ENCODE results near the gene PROCA1. TPM values are rescaled to one million over a fixed set of nuclear protein-coding genes. Genes with fewer than 3 reads are reported as not detected.
A peak's percentile ranks its signal among the peaks of the same experiment; 100 is the strongest.

PROCA1 gene
- total and polyA plus RNA-seq, 9 of the 15 experiments (the other 6 are each of a cell fraction or from before 2014, with no cell fraction given) = 0.78 to 16.2 (median 5.6) TPM

DNA sequence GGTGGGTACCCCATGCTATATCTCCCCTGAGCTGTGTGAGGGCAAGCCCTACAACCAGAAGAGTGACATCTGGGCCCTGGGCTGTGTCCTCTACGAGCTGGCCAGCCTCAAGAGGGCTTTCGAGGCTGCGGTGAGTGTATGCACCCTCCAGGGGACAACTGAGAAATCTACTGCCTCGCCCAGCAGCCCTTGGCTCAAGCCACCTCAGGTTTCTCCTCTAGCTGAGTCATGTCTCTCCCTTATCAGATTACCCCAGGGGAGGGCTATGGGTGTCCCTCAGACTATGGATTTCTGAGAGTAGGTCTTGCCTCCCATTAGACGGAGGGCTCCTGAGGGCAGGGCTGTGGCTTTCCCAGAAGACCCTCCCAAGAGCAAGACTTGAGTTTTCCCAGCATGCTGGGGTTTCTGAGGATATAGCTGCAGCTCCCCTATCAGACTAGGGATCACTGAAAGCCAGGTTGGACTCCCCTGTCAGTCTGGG, 23.6 kb upstream of the PROCA1 start (continued):
- TF ChIP-seq SAP30 (IDR thresholded peaks at IDR 0.05; ENCODE audit: borderline replicate concordance, insufficient read depth, low read depth, low read length, poor library complexity, severe bottlenecking) = no peak
- TF ChIP-seq THRAP3 (IDR thresholded peaks at IDR 0.05; ENCODE audit: borderline replicate concordance) = no peak
- TF ChIP-seq DMBX1 (CRISPR knock-in tag; IDR thresholded peaks at IDR 0.05; ENCODE audit: borderline replicate concordance) = no peak
- no peak for TF ChIP-seq SPI1 (IDR thresholded peaks at IDR 0.05; ENCODE audit: borderline replicate concordance, low read depth, low read length)
- peak; percentile 92 for TF ChIP-seq SMARCE1 (IDR thresholded peaks at IDR 0.05)
- no peak for TF ChIP-seq NCOA4 (IDR thresholded peaks at IDR 0.05; ENCODE audit: partially characterized antibody)
- TF ChIP-seq TCFL5 (CRISPR knock-in tag; conservative IDR thresholded peaks at IDR 0.05) = no peak
- TF ChIP-seq, protein P1, sequence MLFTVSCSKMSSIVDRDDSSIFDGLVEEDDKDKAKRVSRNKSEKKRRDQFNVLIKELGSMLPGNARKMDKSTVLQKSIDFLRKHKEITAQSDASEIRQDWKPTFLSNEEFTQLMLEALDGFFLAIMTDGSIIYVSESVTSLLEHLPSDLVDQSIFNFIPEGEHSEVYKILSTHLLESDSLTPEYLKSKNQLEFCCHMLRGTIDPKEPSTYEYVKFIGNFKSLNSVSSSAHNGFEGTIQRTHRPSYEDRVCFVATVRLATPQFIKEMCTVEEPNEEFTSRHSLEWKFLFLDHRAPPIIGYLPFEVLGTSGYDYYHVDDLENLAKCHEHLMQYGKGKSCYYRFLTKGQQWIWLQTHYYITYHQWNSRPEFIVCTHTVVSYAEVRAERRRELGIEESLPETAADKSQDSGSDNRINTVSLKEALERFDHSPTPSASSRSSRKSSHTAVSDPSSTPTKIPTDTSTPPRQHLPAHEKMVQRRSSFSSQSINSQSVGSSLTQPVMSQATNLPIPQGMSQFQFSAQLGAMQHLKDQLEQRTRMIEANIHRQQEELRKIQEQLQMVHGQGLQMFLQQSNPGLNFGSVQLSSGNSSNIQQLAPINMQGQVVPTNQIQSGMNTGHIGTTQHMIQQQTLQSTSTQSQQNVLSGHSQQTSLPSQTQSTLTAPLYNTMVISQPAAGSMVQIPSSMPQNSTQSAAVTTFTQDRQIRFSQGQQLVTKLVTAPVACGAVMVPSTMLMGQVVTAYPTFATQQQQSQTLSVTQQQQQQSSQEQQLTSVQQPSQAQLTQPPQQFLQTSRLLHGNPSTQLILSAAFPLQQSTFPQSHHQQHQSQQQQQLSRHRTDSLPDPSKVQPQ (CRISPR knock-in tag; IDR thresholded peaks at IDR 0.05; ENCODE audit: borderline replicate concordance) = no peak
- TF ChIP-seq ZFP36 (IDR thresholded peaks at IDR 0.05; ENCODE audit: low read depth, low read length, partially characterized antibody) = peak; percentile 76
- TF ChIP-seq ZKSCAN3 (CRISPR knock-in tag; IDR thresholded peaks at IDR 0.05) = no peak
- 0 out of 2 replicates have a peak, but pooled peaks have one; percentile 42 for TF ChIP-seq RBFOX2 (IDR thresholded peaks at IDR 0.05; ENCODE audit: low read depth, low read length)
- TF ChIP-seq GABPA (tag; conservative IDR thresholded peaks at IDR 0.05; ENCODE audit: low read depth) = no peak
- no peak for TF ChIP-seq PTBP1 (IDR thresholded peaks at IDR 0.05; ENCODE audit: low read depth, low read length)
- TF ChIP-seq, protein P2, sequence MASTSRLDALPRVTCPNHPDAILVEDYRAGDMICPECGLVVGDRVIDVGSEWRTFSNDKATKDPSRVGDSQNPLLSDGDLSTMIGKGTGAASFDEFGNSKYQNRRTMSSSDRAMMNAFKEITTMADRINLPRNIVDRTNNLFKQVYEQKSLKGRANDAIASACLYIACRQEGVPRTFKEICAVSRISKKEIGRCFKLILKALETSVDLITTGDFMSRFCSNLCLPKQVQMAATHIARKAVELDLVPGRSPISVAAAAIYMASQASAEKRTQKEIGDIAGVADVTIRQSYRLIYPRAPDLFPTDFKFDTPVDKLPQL (IDR thresholded peaks at IDR 0.05; ENCODE audit: extremely low read depth, insufficient read length) = no peak
- TF ChIP-seq CSDE1 (IDR thresholded peaks at IDR 0.05) = no peak
- TF ChIP-seq GABPB1 (CRISPR knock-in tag; IDR thresholded peaks at IDR 0.05) = no peak
- TF ChIP-seq, protein P3, sequence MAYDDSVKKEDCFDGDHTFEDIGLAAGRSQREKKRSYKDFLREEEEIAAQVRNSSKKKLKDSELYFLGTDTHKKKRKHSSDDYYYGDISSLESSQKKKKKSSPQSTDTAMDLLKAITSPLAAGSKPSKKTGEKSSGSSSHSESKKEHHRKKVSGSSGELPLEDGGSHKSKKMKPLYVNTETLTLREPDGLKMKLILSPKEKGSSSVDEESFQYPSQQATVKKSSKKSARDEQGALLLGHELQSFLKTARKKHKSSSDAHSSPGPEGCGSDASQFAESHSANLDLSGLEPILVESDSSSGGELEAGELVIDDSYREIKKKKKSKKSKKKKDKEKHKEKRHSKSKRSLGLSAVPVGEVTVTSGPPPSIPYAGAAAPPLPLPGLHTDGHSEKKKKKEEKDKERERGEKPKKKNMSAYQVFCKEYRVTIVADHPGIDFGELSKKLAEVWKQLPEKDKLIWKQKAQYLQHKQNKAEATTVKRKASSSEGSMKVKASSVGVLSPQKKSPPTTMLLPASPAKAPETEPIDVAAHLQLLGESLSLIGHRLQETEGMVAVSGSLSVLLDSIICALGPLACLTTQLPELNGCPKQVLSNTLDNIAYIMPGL (CRISPR knock-in tag; IDR thresholded peaks at IDR 0.05) = 0 out of 2 replicates have a peak, but pooled peaks have one; percentile 40
- TF ChIP-seq, protein P4, sequence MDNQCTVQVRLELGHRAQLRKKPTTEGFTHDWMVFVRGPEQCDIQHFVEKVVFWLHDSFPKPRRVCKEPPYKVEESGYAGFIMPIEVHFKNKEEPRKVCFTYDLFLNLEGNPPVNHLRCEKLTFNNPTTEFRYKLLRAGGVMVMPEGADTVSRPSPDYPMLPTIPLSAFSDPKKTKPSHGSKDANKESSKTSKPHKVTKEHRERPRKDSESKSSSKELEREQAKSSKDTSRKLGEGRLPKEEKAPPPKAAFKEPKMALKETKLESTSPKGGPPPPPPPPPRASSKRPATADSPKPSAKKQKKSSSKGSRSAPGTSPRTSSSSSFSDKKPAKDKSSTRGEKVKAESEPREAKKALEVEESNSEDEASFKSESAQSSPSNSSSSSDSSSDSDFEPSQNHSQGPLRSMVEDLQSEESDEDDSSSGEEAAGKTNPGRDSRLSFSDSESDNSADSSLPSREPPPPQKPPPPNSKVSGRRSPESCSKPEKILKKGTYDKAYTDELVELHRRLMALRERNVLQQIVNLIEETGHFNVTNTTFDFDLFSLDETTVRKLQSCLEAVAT (IDR thresholded peaks at IDR 0.05) = no peak
- TF ChIP-seq, protein P5, sequence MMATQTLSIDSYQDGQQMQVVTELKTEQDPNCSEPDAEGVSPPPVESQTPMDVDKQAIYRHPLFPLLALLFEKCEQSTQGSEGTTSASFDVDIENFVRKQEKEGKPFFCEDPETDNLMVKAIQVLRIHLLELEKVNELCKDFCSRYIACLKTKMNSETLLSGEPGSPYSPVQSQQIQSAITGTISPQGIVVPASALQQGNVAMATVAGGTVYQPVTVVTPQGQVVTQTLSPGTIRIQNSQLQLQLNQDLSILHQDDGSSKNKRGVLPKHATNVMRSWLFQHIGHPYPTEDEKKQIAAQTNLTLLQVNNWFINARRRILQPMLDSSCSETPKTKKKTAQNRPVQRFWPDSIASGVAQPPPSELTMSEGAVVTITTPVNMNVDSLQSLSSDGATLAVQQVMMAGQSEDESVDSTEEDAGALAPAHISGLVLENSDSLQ (IDR thresholded peaks at IDR 0.05) = peak; percentile 82
- no peak for TF ChIP-seq CHD4 (IDR thresholded peaks at IDR 0.05; ENCODE audit: insufficient read depth, insufficient replicate concordance, low read depth, low read length, poor library complexity, severe bottlenecking)
- TF ChIP-seq PML (IDR thresholded peaks at IDR 0.05; ENCODE audit: low read length) = peak; percentile 31; the same call in 1 of the 2 replicates
